Kidney capillary endothelial cell (primary cell): ENCODE measurements around the gene KRT222.

Experiments
- DNase-seq: peaks from one replicate; pipeline ENCODE4 v3.0.0-alpha.2; 2018; ENCODE audit warnings: low spot score

Gene KRT222

DNA sequence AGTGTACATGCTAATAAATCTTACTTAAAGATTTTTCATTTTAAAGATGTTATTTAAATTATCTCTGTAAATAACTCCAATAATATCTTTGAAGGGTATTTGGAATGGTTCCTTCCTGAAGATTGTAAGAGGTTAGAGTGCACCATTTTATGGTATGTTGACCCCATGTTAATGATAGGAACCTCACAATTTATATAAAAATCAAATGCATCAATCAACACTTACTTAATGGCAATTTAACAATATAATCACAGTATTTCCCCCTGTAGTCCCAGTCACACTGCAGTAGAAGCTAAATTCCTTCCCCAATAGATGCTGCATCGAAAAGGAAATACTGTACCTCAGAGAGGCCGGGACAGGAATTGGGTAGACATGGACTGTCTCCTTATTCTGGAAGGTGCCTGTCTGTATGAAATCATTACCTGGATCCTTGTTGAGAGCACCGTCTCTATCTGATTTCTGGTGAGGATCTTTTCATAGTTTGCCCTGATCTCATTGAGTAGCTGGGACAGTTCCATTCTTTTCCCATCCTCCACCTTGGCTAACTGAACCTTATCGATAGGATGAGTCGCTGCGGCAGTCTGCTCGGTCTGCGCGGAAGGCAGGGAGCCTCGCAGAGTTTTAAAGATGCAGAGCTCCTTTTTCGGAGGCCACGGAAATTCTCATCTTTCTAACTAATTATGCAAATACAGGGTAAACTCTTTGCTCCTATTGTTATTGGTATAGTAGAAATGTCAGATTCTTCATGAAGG, at the start of gene KRT222:
TSS of gene KRT222 (minus strand) at position 596 of the 752 bp plus-strand sequence. CDS start at position 518, 78 bp downstream.
- DNase-seq = no peak

- DNase-seq = no peak
Measured at GRCh38 chr17:40714473-40714872, 49.5 kb upstream of the KRT222 start.

DNA sequence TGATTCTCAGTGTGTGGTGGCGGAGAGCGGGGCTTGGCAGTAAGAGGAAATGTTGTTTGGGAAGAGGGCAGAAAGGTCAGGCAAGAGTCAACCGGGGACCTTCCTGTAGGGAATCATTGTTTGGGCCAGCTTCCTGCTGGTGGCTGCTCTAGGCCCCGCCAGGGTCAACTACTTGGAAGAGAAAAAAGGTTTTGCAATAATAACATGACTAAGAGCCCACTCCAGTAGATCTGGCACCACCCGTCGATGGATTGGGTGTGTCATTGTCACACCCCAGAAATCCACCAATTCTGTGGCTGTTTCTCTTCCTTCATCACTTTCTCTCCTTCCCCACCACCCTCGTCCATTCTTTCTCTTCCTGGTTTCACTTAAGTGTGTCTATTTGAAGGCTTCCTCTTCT, 42.8 kb upstream of the KRT222 start:
- peak; percentile 81 for DNase-seq

DNA sequence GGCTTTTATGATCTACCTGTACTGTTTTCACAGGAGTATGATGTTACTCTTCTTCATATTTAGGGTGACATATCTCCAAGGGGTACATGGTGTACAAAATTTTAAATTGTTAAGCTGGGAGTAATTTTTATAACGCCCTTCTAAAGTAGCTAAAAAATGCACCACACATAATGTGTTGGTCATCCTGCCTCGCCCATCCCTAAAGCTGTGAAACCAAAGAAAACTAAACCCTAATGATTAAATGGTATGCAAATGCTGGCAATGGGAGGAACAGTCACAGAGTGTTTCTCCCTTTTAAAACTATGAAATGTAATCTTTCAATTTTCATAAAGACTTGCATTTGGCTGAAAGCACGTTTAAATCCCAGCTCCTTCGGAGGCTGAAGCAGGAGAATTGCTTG, 40.6 kb upstream of the KRT222 start:
- DNase-seq = no peak

- no peak for DNase-seq
Measured at GRCh38 chr17:40703652-40704051, 38.7 kb upstream of the KRT222 start, which contains the start of gene KRT24. KRT24 (minus strand) TSS chr17:40703752; CDS start chr17:40703693, 59 bp downstream.

- DNase-seq = no peak
Measured at GRCh38 chr17:40702271-40702670, 37.3 kb upstream of the KRT222 start.

- no peak for DNase-seq
Measured at GRCh38 chr17:40699853-40700252, 34.9 kb upstream of the KRT222 start.

- no peak for DNase-seq
Measured at GRCh38 chr17:40699371-40699770, 34.4 kb upstream of the KRT222 start.

DNA sequence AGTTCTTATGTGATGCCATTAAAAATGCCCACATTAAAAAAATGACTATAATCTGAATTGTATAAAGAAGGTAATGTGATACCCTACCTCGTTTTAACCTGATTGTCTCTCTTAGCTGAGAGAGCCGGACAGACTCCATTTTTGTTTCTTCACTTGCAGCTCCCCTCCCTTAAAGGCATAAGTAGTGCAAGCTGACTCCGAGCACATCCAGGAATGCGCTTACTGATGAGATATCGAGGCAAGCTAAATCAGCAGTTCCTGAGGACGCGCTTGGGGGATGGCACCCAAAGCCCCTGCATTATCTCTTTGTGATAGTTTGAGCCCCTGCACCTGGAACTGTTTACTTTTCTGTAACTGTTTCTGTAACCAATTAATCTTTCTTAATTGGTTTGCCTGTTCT, 32.3 kb upstream of the KRT222 start:
- no peak for DNase-seq

- DNase-seq = no peak
Measured at GRCh38 chr17:40696651-40697072, 31.7 kb upstream of the KRT222 start.

- DNase-seq = no peak
Measured at GRCh38 chr17:40695874-40696472, 31.0 kb upstream of the KRT222 start.

DNA sequence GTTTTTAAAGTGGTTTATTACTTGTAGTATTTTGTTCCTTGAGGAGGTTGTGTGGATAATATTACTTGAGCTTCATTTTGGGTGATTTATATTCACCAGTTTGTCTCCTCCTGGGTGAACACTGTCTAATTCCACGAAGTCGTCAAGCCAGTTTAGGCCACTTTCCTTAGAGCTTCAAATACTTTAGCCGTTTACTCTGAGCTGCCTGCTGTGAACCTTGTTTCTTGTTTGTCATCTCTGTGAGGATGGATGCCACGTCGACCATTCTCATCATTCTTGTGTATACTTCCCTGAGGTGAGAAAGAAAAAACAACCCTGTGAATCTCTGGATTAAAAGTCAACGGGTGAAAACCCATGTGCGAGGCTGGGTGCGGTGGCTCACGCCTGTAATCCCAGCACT, 29.6 kb upstream of the KRT222 start:
- no peak for DNase-seq

DNA sequence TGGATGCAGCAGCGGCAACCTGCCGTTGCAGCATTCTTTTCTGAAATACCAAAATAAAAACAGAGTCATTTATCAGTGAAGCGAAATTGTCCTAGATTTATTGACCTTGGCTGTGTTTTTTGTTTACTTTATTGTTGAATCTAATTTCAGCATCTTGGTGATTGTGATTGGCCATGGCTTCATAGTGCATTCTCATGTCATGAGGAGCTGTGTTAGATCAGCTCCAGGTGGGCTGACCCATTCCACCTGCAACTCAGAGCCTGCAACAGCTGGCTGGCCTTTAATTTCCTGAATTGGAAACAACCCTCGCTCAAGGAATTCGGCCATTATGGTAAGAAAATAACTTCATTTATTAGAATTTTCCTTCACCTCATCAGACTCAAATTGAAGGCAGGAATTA, 22.1 kb upstream of the KRT222 start:
- DNase-seq = no peak

- DNase-seq = no peak
Measured at GRCh38 chr17:40686192-40686591, 21.2 kb upstream of the KRT222 start.

GRCh38 chr17:40680998-40681397, 16.0 kb upstream of the KRT222 start:
- DNase-seq = no peak

- no peak for DNase-seq
Measured at GRCh38 chr17:40679523-40679907, 14.5 kb upstream of the KRT222 start.

DNA sequence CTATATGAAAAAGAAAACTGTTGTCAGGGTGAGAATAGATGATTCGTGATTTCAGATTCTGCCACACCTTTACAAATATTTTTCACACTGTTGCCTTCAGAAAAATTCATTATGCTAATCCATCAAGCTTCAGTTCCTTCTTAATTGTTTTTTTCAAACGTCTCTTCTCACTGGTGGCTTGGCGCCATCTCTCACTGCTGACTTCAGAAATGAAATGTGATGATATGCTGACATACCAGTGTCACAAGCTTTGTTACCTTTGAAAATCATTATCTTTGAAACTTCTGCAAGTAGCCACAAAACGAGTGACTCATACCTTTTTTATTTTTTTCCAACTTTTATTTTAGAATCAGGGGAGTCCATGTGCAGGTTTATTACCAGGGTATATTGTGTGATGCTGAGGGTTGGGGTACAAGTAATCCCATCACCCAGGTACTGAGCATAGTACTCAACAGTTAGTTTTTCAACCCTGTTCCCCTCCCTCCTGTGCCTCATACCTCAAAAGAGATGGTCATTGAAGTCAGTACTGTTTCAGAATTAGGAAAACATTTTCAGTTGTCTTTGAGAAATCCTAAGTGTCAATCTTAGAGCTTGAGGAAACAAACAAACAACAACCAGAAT, 14.0 kb upstream of the KRT222 start:
- no peak for DNase-seq

DNA sequence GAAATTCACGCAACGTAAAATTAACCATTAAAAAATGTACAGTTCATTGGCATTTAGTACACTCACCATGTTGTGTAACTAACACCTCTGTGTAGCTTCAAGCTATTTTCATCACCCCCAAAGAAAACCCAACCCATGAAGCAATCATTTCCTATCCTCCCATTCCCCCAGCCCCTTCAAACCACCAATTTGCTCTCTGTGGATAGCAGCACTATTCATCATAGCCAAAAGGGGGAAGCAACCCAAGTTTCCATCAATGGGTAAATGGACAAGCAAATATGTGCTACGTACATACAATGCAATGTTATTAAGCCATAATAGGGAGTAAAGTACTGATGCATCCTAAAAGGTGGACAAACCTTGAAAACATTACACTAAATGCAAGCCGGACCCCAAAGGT, 10.9 kb upstream of the KRT222 start:
- no peak for DNase-seq

DNA sequence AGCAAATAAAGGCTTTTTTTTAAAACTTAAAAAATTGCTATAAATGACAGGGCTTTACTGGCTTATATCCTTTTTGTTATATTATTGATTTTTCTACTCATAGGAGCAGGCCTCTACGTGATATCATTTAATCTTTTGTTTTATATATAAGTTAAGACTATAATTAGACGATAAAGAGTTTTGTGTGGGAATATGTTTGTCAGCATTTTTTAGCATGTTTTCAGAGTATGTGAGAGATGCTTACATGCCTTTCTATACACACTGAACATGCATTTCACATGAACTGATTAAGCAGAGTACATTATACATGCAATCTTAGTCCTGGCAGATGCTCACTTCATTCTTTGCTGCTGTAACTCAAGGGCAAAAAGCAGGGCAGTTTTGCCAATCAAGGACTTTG, 7.7 kb upstream of the KRT222 start:
- no peak for DNase-seq

DNA sequence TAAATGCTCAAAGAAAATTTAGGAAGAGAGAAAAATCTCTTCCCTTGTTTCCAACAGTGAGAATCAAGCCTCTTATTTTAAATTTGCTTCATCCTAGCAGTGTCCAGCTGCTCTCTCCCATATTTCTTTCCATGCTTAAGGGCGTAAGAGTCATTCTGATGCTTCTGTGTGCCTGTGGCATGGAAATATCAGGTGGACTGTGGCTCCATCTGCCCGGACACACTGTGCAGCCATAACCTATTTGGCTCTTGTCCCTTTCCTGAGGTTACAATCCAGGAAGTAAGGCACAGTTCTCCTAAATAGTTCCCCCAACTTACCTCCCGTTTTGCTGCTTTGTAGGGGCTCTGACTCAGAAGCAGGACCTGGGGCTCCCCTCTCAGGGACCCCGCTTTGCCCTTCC, 6.3 kb upstream of the KRT222 start:
- no peak for DNase-seq

DNA sequence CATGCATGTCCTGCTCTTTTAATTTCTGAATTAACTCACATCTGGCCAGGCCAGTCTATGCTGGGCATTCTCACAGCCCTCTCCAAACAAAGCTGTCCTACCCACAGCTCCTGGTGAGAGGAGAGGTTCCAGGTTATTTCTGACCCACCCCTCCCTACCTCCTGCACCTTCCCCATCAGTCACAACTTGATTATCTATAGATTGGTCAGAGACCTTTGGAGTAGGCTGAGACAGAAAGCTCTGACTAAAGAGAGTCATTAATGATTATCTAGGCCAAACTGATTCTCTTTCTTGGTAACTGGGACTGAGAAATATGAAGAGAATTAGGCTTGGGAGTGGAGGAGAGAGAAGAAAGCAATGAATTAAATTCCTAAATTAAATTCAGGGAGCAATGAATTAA, 1.4 kb upstream of the KRT222 start:
- no peak for DNase-seq

DNA sequence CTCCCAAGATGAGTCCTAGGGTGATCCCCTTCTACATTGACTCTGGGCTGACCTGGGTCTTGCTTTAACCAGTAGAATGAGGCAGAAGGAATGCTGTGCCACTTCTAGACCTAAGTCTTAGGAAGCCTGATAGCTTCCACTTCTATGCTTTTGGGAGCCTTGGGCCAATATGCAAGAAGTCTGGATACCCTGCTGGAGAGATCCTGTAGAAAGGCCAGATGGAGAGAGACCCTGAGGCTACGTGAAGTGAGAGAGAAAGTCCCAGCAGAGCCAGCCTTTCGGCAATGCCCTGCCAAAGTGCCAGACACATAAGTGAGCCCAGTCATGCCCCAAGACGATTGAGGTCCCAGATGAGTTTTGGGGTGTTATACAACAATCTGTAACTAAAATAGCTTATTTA, 1.7 kb downstream of the KRT222 start:
- DNase-seq = no peak

GRCh38 chr17:40659911-40660310, 5.1 kb downstream of the KRT222 start:
- no peak for DNase-seq
